Measurements from ENCODE around the gene CADPS.

The CADPS gene

GRCh38 chr3:62638316-62638715 lies 236.9 kb downstream of the CADPS start:
- no peak overlapping the region for H3K4me3 ChIP-seq (replicated peaks; ENCODE audit: insufficient read depth, low read length)
- H3K27ac ChIP-seq (replicated peaks): no peak overlapping the region
- no peak for DNase-seq (ENCODE audit: low read depth in 1 of 2, low spot score in 1 of 2)
- no peaks in the 10 kb centered on the region for H3K27me3 ChIP-seq (ENCODE audit: insufficient read depth, poor library complexity, severe bottlenecking)
- TF ChIP-seq CTCF (IDR thresholded peaks at IDR 0.05; ENCODE audit: insufficient read depth, low read length) (no peak), POLR2AphosphoS5 (IDR thresholded peaks at IDR 0.05; ENCODE audit: low read depth) (no peak), GABPA (IDR thresholded peaks at IDR 0.05; ENCODE audit: low read depth) (no peak), SPI1 (IDR thresholded peaks at IDR 0.05; ENCODE audit: borderline replicate concordance, low read depth) (no peak), REST (IDR thresholded peaks at IDR 0.05; ENCODE audit: insufficient replicate concordance, low read depth) (no peak)

- Histone ChIP-seq H3K27ac (replicated peaks) (no peak overlapping the region), H3K4me3 (replicated peaks; ENCODE audit: insufficient read depth, low read length) (no peak overlapping the region), H3K27me3 (ENCODE audit: insufficient read depth, poor library complexity, severe bottlenecking) (no peaks in the 10 kb centered on the region)
- TF ChIP-seq GABPA (IDR thresholded peaks at IDR 0.05; ENCODE audit: low read depth) (no peak), CTCF (IDR thresholded peaks at IDR 0.05; ENCODE audit: insufficient read depth, low read length) (no peak), SPI1 (IDR thresholded peaks at IDR 0.05; ENCODE audit: borderline replicate concordance, low read depth) (no peak), POLR2AphosphoS5 (IDR thresholded peaks at IDR 0.05; ENCODE audit: low read depth) (no peak), REST (IDR thresholded peaks at IDR 0.05; ENCODE audit: insufficient replicate concordance, low read depth) (no peak)
- no peak for DNase-seq (ENCODE audit: low read depth in 1 of 2, low spot score in 1 of 2)
These were observed 238.9 kb downstream of the CADPS start for GRCh38 chr3:62636235-62636826.

GRCh38 chr3:62632510-62633294 lies 242.5 kb downstream of the CADPS start:
- Histone ChIP-seq H3K27me3 (ENCODE audit: insufficient read depth, poor library complexity, severe bottlenecking) (no peaks in the 10 kb centered on the region), H3K27ac (replicated peaks) (no peak overlapping the region), H3K4me3 (replicated peaks; ENCODE audit: insufficient read depth, low read length) (no peak overlapping the region)
- no peak for TF ChIP-seq GABPA (IDR thresholded peaks at IDR 0.05; ENCODE audit: low read depth)
- TF ChIP-seq REST (IDR thresholded peaks at IDR 0.05; ENCODE audit: insufficient replicate concordance, low read depth): no peak
- no peak for TF ChIP-seq SPI1 (IDR thresholded peaks at IDR 0.05; ENCODE audit: borderline replicate concordance, low read depth)
- no peak for TF ChIP-seq CTCF (IDR thresholded peaks at IDR 0.05; ENCODE audit: insufficient read depth, low read length)
- TF ChIP-seq POLR2AphosphoS5 (IDR thresholded peaks at IDR 0.05; ENCODE audit: low read depth): no peak
- no peak for DNase-seq (ENCODE audit: low read depth in 1 of 2, low spot score in 1 of 2)
